AG08395 (cell line): ENCODE data around the gene PTPRN2.

Experiments
- DNase-seq: peaks from one replicate; pipeline ENCODE4 v3.0.0; 2012; ENCODE audit warnings: mixed read lengths, low spot score

Gene PTPRN2

DNA sequence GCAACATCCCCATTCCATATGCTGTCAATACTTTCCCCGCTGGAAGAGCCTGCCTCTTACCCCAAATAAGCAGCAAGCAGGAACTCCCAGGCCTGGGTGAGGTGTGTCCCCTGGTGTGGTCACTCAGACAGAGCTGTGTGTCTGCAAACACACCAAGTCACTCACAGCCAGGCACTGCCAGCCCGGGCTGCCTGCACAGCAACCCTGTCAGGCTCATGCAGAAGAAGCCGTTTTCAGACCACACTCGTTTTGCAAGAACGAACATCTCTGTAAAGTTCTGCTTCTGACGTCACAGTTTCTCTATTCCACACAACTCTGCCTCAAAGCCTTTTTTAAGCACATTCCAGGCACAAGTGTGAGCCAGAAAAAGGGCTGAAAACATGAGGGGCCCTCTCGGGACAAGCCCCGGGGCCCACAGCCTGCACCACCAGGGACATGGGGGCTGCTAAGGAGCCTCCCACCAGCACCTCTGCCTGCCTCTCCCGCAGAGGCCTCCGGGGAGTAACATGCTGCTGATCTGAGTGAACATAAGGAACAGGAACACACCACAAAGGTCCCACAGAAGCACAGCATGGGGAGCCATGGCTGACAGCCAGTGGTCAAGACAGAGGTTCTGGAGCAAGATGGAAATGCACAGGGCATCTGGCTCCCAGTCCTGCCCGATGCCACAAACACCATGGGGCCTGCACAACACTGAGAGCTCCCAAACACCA, 11.4 kb downstream of the PTPRN2 start:
- no peak for DNase-seq

GRCh38 chr7:158574308-158575036, 13.2 kb downstream of the PTPRN2 start:
- DNase-seq = no peak

GRCh38 chr7:158573310-158573709, 14.3 kb downstream of the PTPRN2 start:
- no peak for DNase-seq

DNA sequence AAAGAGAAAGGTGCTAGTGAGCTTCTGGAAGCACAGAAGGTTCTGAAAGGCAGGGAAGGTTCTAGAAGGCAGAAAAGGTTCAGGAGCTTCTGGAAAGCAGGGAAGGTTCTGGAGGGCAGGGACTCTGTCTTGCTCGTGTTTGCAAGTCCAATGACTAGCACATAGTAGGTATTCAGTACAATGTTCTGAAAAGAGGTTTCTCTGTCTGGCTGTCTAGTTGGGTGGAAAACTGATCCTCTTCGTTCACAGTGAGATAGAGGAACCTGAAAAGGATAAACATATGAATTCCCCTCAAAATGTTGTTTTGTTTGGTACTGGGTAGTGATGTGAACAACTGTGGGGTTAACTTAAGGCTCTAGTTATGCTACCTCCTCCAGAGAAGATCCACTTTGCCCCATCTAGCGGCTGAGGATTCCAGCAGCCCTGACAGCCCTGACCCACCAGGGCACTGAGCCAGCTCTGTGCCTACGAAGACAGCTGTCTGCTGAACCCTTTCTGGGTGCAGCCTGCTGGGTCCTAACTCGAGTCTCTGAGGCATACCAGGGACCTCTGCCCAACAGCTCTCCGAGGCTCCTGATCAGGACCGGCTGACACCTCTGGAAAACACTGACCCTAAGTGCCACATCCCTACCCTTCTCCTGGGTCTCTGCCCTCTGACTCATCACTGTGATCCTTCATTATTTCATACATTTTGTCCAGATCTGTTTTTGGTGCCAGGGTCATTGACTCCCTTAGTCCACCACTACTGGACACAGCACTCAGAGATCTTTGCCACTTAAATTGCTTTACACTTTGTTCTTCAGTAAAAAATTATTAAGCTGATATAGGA, 15.4 kb downstream of the PTPRN2 start:
- no peak for DNase-seq

DNA sequence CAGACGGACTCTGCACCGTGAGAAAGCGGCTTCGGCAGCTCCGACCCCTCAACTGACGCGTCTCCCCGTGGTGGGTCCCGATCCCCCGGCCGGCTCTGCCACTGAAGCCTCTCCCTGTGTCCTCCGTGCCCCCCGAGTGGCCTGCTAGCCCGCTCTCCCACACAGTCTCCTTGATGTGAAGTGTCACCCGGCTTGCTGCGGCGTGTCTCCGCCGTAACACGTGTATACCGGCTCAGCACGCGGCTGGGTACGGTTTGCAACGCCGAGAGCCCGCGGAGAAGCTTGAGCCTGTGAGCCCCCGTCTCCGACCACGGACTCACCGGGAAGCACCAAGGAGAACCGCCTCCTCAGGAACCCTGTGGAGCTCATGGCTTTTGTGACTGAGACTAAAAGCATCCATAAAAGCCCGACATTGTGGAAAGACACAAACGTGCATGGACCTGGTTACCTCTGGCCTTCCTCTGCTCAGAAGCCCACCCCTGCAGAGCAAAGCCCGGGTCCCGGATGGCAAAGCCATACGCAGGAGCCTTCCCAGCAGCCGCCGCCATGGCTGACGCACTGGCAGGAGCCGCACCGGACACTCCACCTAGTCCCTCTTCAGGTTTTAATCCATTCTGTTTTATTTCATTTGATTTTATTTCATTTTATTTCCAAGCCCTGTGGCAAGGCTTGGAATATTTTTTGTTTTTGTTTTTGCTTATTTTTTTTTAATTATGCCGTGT, 17.0 kb downstream of the PTPRN2 start:
- DNase-seq = no peak

DNA sequence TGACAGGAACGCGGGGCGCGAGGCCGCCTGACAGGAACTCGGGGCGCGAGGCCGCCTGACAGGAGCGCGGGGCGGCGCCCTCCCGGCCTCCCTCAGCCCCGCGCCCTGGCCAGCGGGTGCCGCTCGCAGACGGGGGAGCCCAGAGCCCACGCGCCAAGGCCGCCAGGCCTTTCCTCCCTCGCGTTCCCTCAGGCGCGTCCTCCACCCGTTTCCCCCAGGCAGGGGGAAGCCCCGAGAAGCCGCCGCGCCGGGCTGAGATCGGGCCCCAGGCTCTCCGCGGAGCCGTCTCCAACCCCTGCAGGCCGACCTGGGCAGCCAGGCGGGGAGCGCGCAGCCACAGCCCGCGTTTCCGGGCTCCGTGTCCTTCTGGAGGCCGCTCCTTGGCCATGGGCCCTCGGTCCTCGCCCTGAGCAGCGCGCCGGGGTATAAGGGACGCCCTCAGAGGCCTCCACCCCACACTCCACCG, 17.7 kb downstream of the PTPRN2 start:
- DNase-seq = no peak

GRCh38 chr7:158568974-158569857, 18.4 kb downstream of the PTPRN2 start:
- DNase-seq = no peak

DNA sequence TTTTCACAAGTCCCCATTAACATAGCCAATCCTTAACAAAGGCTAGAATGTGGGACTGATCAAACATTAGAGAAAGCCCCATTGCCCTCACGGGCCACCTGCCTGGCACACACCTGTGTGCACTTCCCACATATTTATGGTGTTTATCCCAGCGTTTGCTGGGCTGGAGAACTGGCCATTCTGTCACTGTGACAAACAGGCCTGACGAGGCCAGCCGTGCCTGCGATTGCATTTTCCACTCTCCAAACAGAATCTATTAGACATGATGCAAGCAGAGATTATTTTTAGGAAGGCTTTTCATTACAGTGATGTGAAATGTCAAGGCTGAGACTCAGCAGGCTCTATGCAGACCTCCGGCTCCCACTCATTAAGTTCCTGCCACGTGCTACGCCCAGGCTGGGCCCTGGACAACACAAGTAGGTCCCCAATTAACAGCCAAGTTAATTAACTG, 20.4 kb downstream of the PTPRN2 start:
- no peak for DNase-seq

- no peak for DNase-seq
These were observed 23.0 kb downstream of the PTPRN2 start for GRCh38 chr7:158564663-158565035.

- DNase-seq = no peak
These were observed 23.5 kb downstream of the PTPRN2 start for GRCh38 chr7:158563911-158564662.

GRCh38 chr7:158563051-158563450, 24.6 kb downstream of the PTPRN2 start:
- DNase-seq = no peak

DNA sequence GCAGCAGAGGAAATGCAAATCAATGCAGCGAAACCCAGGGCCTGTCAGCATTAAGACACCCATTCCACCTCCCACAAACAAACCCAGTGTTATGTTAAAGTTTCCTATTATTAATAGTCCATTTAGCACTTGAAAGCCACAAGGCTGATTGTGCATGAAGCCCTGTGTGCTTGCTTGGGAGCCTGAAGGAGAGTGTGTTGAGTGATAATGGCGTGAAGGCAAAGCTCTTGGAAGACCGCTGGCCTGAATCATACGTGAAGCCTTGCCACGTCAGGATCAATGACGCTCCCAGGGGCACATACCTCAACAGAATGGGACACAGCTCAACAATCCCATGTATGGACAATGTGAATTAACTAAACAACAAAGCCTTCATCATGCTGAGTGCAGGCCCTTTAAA, 25.1 kb downstream of the PTPRN2 start:
- no peak for DNase-seq

GRCh38 chr7:158561659-158562058, 26.0 kb downstream of the PTPRN2 start:
- DNase-seq = no peak

DNA sequence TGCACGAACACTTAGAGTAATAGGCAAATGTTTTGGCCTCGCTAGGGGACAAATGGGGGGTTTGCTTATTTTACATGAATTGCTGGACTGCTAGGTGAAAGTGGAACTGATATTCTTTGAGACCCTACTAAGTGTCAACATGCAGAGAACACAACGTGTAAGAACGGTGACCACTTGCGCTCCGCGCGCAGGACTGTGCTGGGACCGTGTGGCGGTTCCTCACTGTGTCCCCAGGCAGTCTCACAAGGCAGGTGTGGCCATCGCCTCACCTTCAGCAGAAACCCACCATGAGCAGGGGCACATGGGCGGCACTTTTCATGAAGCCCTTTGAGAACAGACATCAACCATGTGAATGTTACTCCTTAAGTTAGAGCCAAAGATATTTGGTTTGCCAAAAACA, 27.2 kb downstream of the PTPRN2 start:
- DNase-seq = no peak

- no peak for DNase-seq
These were observed 28.3 kb downstream of the PTPRN2 start for GRCh38 chr7:158559356-158559755.

- no peak for DNase-seq
These were observed 28.8 kb downstream of the PTPRN2 start for GRCh38 chr7:158558816-158559215.

- no peak for DNase-seq
These were observed 30.2 kb downstream of the PTPRN2 start for GRCh38 chr7:158557441-158557755.

DNA sequence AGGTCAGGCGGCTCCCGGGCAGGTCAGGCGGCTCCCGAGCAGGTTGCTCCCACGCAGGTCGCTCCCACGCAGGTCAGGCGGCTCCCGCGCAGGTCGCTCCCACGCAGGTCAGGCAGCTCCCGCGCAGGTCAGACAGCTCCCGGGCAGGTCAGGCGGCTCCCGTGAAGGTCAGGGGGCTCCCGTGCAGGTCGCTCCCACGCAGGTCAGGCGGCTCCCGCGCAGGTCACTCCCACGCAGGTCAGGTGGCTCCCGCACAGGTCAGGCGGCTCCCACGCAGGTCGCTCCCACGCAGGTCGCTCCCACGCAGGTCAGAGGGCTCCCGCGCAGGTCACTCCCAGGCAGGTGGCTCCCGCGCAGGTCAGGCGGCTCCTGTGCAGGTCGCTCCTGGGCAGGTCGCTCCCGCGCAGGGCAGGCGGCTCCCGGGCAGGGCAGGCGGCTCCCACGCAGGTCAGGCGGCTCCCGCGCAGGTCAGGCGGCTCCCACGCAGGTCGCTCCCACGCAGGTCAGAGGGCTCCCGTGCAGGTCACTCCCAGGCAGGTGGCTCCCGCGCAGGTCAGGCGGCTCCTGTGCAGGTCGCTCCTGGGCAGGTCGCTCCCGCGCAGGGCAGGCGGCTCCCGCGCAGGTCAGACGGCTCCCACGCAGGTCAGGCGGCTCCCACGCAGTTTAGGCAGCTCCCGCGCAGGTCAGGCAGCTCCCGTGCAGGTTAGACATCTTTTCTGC, 30.7 kb downstream of the PTPRN2 start:
- no peak for DNase-seq

- no peak for DNase-seq
These were observed 32.5 kb downstream of the PTPRN2 start for GRCh38 chr7:158555034-158555520.
